Measurements from ENCODE around the gene PTDSS2. TPM values are rescaled to one million over a fixed set of nuclear protein-coding genes. Genes with fewer than 3 reads are reported as not detected.

PTDSS2 gene
- total RNA-seq, 1 experiment from 2014 or later = 49.5 TPM

- no peak for TF ChIP-seq ZNF532 (CRISPR knock-in tag; IDR thresholded peaks at IDR 0.05; ENCODE audit: borderline replicate concordance)
- no peak for TF ChIP-seq CREM (CRISPR knock-in tag; IDR thresholded peaks at IDR 0.05)
- no peak for TF ChIP-seq MAX (CRISPR knock-in tag; IDR thresholded peaks at IDR 0.05)
- TF ChIP-seq ERG (CRISPR knock-in tag; IDR thresholded peaks at IDR 0.05) = no peak
- no peak for TF ChIP-seq PREB (CRISPR knock-in tag; IDR thresholded peaks at IDR 0.05; ENCODE audit: borderline replicate concordance)
- TF ChIP-seq ESRRA (CRISPR knock-in tag; IDR thresholded peaks at IDR 0.05; ENCODE audit: borderline replicate concordance) = no peak
- TF ChIP-seq MLX (CRISPR knock-in tag; IDR thresholded peaks at IDR 0.05) = no peak
- TF ChIP-seq NFYB (CRISPR knock-in tag; conservative IDR thresholded peaks at IDR 0.05; ENCODE audit: low read depth) = no peak
- no peak for TF ChIP-seq CDX4 (CRISPR knock-in tag; IDR thresholded peaks at IDR 0.05; ENCODE audit: borderline replicate concordance)
- no peak for TF ChIP-seq HMGA2 (CRISPR knock-in tag; IDR thresholded peaks at IDR 0.05)
- TF ChIP-seq ZNF396 (CRISPR knock-in tag; IDR thresholded peaks at IDR 0.05; ENCODE audit: borderline replicate concordance) = no peak
- TF ChIP-seq NR2C2 (CRISPR knock-in tag; IDR thresholded peaks at IDR 0.05) = no peak
- no peak for TF ChIP-seq E2F5 (CRISPR knock-in tag; IDR thresholded peaks at IDR 0.05)
- TF ChIP-seq GABPB1 (CRISPR knock-in tag; IDR thresholded peaks at IDR 0.05) = no peak
- TF ChIP-seq SP1 (CRISPR knock-in tag; conservative IDR thresholded peaks at IDR 0.05) = no peak
- TF ChIP-seq ETV6 (CRISPR knock-in tag; IDR thresholded peaks at IDR 0.05) = no peak
- TF ChIP-seq TEAD4 (CRISPR knock-in tag; IDR thresholded peaks at IDR 0.05) = no peak
Observed at GRCh38 chr11:439315-440064, 10.6 kb upstream of the PTDSS2 start (continued).
